DLD1 (cell line): Measurements from ENCODE around the gene KIAA1958.

Experiments
- in situ Hi-C: cut with HindIII; loops from 2 replicates; pipeline ENCODE4 v1.10.0; 2017; ENCODE audit warnings: low sequenced_read_pairs

The KIAA1958 gene

DNA sequence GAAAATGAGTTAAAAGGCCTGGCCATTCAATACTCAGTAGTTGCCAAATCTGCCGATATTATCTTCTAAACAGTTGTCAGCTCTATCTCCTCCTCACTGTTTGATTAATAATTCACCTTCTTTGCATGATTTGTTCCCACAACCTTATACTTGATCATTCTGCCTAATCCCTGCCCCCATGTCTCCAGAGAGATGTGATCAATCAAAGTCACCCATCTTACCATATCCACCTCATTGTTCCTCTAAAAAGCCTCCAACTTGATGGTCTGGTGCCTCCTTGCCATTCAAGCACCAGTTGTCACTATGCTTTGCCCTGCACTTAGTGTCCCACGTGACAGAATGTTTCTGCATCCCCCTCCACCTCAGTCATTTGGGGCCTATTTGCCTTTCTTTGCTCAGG is 41.3 kb downstream of the KIAA1958 start:
- in situ Hi-C loops = no loop called here

DNA sequence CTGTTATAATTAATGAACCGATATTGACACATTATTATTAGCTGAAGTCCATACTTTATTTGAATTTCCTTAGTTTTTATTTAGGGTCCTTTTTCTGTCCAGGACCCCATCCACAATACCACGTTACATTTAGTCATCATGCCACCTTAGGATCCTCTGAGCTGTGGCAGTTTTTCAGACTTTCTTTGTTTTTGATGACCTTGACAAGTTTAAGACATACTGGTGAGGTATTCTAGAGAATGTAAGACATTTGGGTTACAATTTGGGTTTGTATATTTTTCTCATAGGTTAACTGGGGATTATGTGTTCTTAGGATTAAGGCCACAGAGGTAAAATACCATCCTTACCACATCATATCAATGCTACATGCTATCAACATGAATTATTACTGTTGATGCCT is 42.7 kb downstream of the KIAA1958 start:
- in situ Hi-C loops = no loop called here

DNA sequence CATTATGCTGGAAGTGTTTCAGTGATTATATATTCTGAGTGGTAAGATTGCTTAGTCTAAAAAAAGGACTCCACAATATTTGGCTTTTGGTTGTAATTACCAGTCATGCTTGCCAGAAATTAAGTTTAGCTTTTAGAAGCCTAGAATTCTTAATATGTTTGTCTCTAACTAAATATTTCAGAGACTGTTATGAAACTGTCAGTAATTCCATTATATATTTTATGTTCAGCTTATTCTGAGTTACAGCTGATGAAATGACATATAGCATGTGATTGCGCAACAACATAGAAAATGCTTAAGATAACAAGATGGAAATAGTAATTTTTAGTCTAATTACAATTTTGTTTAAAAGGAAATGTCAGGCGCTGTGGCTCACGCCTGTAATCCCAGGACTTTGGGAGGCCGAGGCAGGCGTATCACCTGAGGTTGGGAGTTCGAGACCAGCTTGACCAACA is 44.2 kb downstream of the KIAA1958 start:
- in situ Hi-C loops = no loop called here

DNA sequence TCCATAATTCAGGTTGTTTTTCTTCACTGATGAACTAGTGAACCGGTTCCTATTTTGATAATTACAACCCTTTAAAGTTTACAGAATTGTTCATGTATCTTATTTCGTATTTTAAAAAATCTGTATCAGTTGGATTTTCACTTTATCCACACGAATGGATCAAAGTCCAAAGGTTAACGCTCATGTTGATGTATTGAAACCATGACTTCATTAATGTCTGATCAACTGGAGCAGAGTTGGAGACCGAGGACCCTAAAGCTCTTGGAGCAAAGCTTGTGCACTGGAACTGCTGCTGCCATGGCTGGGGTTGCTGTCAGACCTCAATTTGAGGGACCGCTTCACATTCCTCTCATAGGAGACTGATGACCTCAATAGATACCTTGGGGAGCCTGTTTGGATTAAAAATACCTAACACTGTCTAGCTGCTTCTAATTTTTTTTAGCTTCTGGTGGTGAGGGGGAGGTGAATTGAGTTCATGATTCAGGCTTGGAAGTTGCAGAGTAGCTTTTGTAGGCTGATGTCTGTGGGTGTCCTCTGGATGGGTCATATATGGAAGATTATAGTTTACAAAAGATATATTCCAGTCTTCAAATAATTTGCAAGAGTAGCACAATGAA is 45.1 kb downstream of the KIAA1958 start:
- in situ Hi-C loops = no loop called here

DNA sequence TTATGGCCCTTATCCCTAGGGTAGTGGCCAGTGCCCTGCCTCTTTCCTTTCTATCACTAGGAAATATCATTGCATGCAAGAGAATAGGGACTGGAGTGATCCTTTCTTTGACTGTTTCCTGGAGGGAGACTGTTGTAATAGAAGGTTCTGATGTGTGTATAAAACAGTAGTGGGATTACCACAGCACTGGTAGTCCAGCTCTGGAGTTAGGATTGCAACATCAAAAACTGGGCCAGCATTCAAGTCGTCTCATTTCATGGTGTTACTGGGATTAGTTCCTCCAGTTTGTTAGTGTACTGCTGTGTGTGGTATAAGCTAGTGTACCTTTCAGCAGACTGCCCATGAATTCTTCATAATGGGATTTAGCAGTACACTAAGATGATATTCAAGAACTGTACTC is 45.8 kb downstream of the KIAA1958 start:
- in situ Hi-C loops = no loop called here

DNA sequence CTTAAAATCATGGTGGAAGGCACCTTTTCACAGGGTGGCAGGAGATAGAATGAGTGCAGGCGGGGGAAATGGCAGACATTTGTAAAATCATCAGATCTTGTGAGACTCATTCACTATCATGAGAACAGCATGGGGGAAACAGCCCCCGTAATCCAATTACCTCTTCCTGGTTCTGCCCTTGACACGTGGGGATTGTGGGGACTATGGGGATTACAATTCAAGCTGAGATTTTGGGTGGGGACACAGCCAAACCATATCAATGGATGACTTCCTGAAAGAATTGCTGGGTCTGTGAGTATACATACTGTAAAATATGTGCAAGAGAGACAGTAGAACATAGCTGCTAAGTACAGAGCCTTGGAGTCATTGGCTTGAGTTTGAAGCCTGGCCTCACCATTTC is 47.0 kb downstream of the KIAA1958 start:
- in situ Hi-C loops = no loop called here

DNA sequence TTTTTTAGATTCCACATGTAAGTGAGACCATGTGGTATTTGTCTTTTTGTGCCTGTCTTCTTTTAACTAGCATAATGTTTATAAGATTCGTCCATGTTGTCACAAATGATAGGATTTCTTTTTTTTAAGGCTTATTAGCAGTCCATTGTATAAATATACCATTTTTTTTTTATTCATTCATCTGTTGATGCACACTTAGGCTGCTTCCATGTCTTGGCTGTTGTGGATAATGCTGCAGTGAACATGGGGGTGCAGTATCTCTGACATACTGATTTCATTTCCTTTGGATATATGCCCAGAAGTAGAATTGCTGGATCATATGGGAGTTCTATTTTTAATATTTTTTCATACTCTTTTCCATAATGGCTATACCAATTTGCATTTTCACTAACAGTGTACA is 48.7 kb downstream of the KIAA1958 start:
- in situ Hi-C loops = no loop called here

DNA sequence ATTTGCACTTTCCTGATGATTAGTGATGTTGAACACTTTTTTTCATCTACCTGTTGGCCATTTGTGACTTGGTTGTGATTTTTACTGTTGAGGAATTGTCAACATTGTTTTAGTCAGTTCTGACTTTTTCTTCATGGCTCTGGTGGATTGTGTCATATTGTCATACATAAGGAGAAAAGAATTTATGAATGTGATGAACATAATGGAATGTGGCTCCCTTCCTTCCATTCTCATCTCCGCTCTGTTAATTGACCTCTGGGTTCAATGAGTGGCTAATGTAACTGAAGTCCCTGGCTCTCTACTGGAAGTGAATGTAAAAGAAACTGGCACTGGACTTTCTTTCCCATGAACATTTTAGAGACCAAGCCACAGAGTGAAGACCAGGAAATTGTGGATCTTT is 49.2 kb downstream of the KIAA1958 start:
- in situ Hi-C loops = no loop called here

DNA sequence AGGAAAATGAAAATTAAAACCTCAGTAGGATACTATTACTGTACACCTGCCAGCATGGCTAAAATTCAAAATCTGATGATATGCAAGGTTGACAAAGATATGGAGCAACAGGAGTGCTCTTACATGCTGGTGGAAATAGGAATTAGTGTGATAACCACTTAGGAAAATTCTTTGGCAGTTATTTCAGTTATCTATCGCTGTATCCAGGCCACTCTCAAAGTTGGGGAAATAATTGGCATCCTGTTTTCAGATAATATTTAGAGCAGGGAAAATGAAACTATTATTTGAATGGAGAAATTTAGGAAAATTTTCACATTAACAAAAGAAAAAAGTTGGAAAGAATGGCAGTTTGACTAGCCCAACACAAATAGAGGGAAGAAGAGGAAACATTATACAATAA is 50.9 kb downstream of the KIAA1958 start:
- in situ Hi-C loops = no loop called here

DNA sequence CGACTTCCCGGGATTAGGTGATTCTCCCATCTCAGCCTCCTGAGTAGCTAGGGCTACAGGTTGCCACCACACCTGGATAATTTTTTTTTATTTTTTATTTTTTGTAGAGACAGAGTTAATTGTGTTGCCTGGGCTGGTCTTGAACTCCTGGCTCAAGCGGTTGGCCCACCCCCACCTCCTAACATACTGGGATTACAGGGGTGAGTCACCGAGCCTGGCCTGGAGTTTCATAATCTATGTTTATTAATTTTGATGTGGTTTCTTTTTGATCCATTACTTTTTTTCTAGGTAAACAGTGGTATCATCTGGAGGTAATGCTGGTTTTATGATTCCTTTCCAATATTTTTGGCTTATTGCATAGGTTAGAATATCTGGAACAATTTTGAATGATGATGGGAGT is 54.2 kb downstream of the KIAA1958 start:
- in situ Hi-C loops = no loop called here

DNA sequence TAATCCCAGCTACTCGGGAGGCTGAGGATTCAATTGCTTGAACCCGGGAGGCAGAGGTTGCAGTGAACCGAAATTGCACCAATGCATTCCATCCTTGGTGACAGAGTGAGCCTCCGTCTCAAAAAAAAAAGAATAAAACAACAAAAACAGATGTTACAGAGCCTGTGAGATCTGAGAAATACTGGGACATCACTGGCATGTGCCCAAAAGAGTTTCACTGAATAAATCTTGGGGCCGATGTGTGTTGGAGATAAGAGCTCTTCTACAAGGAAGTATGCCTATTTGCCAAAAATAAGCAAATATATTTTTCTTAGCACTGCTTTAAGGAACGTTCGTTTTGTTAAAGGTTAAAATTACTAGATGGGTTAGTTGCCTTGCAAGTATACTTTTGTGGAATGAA is 55.1 kb downstream of the KIAA1958 start:
- in situ Hi-C loops = no loop called here

DNA sequence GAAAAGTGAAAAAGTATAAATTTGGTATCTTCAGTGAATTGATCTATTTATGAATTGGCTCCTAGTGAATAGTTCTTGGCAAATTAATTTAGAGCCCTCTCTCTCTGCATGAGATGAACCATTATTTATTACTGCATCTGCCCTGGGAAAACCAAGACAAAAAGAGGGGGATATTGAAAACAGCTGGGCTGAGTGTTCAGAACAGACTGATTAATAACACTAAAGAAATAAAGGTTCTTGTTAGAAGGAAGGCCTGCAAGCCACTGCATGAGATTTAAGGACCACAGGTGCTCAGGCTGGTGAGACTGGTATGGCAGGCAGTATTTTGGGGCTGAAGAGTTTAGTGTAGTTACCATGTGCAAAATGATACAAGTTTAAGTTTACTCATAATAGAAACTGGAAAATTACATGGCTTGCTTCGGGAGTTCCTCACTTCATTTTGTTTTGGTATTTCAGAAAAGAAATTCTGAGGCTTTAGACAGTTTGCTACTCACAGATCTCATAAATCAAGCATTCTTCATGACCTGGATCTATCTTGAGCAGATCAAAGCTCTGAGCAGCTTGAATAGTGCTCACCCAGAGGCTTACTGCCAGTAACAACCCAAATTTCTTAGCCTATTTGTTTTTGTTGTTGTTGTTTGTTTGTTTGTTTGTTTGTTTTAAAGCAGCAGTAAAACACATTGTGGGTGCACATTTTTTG is 56.1 kb downstream of the KIAA1958 start:
- in situ Hi-C loops = no loop called here

DNA sequence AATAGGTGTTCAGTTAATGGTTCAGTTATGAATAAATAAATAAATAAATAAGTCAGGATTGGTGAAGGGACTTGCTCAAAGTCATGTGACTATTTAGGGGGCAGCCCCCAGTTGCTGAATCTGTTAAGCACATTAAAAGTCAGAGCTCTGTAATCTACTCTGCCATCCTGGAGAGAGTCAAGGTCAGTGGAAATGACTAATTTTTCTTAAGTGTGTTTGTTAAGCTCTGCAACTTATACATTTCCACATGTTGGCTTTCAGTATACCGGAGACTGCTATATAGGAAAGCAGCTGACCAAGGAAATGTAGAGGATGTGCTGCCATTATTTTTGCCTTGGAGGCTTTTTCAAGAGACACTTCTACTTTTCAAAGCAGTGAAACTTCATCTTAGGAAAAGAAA is 57.9 kb downstream of the KIAA1958 start:
- in situ Hi-C loops = no loop called here

DNA sequence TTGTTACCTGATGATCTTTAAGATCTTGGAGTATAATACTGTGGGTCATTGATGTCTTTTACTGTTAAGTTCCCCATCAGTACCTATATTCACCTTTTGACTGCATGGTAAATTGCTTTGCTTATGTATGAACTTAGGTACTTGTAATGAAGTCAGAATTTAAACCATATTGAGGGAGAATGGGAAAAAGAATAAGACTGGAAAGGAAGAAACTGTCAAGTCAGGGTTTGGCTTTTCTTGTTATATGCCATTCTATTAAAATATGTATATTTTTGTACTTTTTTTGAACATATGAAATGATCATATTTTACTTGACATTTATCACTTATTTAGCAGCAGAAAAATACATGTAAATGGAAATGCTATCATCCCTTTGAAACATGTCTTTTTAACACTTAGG is 58.6 kb downstream of the KIAA1958 start:
- in situ Hi-C loops = no loop called here

DNA sequence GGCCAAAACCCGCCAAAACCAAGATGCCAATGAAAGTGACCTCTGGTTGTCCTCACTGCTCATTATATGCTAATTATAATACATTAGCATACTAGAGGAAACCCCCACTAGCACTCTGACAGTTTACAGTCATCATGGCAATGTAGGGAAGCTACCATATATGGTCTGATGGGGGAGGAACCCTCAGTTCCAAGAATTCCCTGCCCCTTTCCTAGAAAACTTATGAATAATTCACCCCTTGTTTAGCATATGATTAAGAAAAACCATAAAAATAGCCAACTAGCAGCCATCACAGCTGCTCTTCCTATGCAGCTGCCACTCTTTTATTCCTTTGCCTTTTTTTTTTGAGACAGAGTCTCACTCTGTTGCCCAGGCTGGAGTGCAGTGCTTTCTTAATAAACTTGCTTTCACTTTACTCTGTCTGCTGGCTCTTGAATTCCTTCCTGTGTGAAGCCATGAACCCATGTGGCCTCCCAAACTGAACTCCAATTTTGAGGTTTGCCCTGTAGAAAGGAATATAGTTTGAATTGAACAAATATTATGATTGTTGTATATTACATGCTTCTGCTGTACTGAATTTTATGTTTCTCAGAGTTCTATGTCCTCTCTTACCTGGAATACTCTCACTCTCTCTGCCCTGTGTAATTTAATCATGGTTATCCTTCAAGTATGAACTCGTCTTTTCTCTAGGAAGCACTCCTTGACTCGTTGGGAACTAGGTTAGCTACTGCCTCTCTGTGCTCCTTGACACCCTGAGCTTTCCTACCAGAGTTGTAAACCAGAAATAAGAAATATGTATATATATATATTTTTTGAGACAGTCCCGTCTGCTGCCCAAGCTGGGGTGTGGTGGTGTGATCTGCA is 59.8 kb downstream of the KIAA1958 start:
- in situ Hi-C loops = no loop called here

DNA sequence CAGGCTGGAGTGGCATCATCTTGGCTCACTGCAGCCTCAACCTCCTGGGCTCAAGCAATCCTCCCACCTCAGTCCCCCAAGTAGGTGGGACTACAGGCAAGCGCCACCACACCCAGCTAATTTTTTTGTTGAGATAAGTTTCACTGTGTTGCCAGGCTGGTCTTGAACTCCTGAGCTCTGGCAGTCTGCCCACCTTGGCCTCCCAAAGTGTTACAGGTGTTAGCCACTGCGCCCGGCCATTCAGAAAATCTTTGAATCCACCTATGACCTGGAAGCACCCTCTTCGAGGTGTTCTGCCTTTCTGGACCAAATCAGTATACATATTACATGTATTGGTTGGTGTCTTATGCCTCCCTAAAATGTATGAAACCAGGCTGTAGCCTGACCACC is 61.4 kb downstream of the KIAA1958 start:
- in situ Hi-C loops = no loop called here

DNA sequence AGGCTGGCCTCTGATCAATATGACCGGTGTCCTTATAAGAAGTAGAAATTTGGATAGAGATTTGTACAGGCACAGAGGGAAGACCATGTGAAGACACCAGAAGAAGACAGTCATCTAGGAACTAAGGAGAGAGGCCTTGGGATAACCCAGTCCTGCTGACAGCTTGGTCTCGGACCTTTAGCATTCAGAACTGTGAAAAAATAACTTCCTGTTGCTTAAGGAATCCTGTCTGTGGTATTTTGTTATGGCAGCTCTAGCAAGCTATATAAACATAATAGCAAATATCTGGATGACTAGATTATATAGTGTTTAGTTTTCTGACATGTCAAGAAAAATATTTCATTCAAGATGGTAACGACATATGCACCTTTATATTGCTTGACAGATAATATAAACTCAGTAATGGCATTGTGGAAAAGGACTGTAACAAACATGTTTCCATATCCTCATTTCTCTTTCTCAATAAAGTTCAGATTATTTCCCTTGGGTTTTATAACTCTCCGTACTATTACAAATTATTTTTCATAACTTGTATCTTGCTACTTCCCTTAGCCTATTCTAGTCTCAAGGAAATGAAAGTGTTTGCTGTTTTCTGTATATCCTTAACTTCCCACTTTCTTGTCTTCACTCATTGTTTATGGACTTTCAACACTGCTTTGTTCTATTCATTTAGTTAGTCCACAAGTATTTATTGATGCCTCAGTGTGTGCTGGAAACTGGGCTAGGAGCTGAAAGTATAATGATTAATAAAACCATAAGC is 62.4 kb downstream of the KIAA1958 start:
- in situ Hi-C loops = no loop called here

DNA sequence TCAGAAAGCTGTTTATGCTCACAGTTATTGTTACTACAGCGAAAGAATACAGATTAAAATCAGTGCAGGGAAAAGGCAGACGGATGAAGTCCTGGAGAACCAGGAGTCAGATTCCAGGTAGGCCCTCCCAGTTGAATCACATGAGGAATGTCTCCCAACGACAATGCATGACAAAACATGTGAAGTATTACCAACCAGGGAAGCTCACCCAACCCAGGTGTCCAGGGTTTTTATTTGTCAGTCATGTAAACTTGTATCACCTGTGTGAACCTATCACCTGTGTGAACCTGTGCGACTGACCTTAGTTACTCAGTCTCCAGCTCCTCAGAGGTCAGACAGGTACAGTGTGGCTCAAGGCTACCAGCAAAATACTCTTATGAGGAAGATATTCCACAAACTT is 63.9 kb downstream of the KIAA1958 start:
- in situ Hi-C loops = no loop called here

DNA sequence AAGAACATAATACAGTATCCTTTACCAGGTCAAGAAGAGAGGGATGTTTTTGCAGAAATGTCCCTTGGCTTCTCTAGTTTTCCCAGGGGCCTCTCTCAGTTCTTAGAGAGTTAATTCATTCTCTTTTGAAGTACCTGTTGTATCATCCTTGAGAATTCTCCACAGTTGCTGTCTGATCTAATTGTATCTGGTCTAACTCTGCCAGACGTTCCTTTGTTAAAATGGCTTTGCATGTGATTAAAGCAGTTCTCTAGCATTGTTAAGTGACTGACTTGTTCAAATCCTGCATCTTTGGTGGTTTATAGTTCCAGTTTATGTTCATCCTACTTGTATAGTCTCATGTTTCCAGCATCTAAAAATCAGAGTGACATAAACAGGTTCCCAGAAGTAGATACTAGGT is 65.0 kb downstream of the KIAA1958 start:
- in situ Hi-C loops = no loop called here

DNA sequence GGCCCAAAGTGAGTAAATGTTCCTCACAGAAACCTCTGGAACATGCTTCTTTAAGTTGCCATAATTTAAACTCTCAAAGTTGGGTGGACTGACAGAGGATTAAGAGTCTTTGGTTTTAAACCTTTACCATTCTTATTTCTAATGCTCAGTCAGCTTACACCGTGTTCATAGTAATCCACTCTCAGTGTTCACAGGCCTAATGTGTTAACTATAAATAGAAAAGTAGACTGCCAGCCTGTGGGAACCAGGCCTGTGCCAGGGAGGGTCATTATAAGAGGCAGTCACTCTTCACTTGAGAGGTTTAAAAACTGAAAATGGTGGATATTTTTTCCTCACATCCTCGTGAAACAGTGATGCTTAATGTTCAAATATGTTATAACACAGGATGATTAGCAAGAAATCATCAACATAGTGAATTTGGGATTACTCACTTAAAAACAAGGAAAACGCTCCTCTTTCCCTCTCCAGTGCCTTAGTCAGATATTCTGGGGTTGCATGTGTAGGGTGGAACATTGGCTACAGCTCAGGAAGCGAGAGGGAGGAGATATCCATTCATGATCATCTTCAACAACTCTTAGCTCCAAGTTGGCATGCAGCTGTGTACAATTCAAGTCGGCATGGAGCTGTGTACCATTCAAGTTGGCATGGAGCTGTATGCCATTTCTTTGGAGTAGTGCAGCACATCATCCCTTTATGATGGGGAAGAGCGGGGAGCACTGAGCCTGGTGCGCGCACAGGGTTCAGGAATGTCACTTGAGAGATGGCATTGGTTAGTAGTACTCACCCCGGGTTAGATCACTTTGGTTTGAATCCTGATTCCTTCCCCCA is 65.8 kb downstream of the KIAA1958 start:
- in situ Hi-C loops = no loop called here
